WTC11 (cell line): Measurements from ENCODE around the gene BDKRB2. TPM values are rescaled to one million over a fixed set of nuclear protein-coding genes. Genes with fewer than 3 reads are reported as not detected.

Experiments
- ATAC-seq: fragments of 200-7000 bp; cut with Tn5 transposase; 2 replicates; pipeline ENCODE4 v1.10.0; 2021; ENCODE audit warnings: mild to moderate bottlenecking, moderate library complexity
- CTCF ChIA-PET: fragments of 300-600 bp; sonication (Branson Sonifier 250); formaldehyde crosslinking; loops from one replicate; lab custom pipeline; 2021; ENCODE audit warnings: antibody characterized with exemption; lab: Charles Lee
- POLR2A ChIA-PET: fragments of 350-600 bp; sonication (Branson Sonifier 250); formaldehyde crosslinking; loops from one replicate; lab custom pipeline; 2021; ENCODE audit warnings: antibody characterized with exemption; lab: Charles Lee
- DNase-seq: peaks from one replicate; pipeline ENCODE4 v3.0.0; 2021; ENCODE audit warnings: low spot score
- H3K27ac Mint-ChIP-seq: 2 replicates; pipeline ENCODE4 v1.8.0; 2021; ENCODE audit warnings: mixed read lengths
- H3K27me3 Mint-ChIP-seq: 2 replicates; pipeline ENCODE4 v1.8.0; 2021; ENCODE audit warnings: low read depth, mild to moderate bottlenecking, moderate library complexity, mixed read lengths
- H3K36me3 Mint-ChIP-seq: 2 replicates; pipeline ENCODE4 v1.8.0; 2021; ENCODE audit warnings: mixed read lengths
- H3K4me1 Mint-ChIP-seq: 2 replicates; pipeline ENCODE4 v1.8.0; 2022; ENCODE audit warnings: mixed read lengths
- H3K4me3 Mint-ChIP-seq: 2 replicates; pipeline ENCODE4 v1.8.0; 2021; ENCODE audit warnings: mild to moderate bottlenecking, moderate library complexity, mixed read lengths
- H3K9me3 Mint-ChIP-seq: 2 replicates; pipeline ENCODE4 v1.8.0; 2021; ENCODE audit warnings: mixed read lengths
- AR ChIP-seq: fragments of 250-450 bp; sonication (Bioruptor Pico); IDR thresholded peaks from 2 replicates; pipeline ENCODE4 v1.9.0; 2021; ENCODE audit warnings: mild to moderate bottlenecking
- ATF1 ChIP-seq: sonication (generic); formaldehyde crosslinking; IDR thresholded peaks from 2 replicates; pipeline ENCODE4 v1.8.1; 2023; ENCODE audit warnings: mild to moderate bottlenecking, moderate library complexity, missing genetic modification reagents
- E2F4 ChIP-seq: sonication (generic); formaldehyde crosslinking; IDR thresholded peaks from 2 replicates; pipeline ENCODE4 v1.8.1; 2022; ENCODE audit warnings: low read depth, mild to moderate bottlenecking, moderate library complexity, missing genetic modification reagents, borderline replicate concordance
- GRHL2 ChIP-seq: fragments of 250-450 bp; sonication (Bioruptor Pico); IDR thresholded peaks from 2 replicates; pipeline ENCODE4 v1.8.0; 2022; ENCODE audit warnings: mild to moderate bottlenecking, moderate library complexity; ENCODE audit not compliant: insufficient replicate concordance, severe bottlenecking
- HMGXB4 ChIP-seq: sonication (generic); formaldehyde crosslinking; IDR thresholded peaks from 2 replicates; pipeline ENCODE4 v1.8.1; 2023; ENCODE audit warnings: mild to moderate bottlenecking, moderate library complexity, missing genetic modification reagents
- IRF2 ChIP-seq: sonication (generic); formaldehyde crosslinking; IDR thresholded peaks from 2 replicates; pipeline ENCODE4 v1.8.0; 2022; ENCODE audit warnings: low read depth, missing genetic modification reagents, borderline replicate concordance
- NFE2L1 ChIP-seq: sonication (generic); formaldehyde crosslinking; IDR thresholded peaks from 2 replicates; pipeline ENCODE4 v1.8.1; 2023; ENCODE audit warnings: missing genetic modification reagents
- NR3C1 ChIP-seq: sonication (generic); formaldehyde crosslinking; conservative IDR thresholded peaks from 2 replicates; pipeline ENCODE4 v1.8.1; 2023; ENCODE audit warnings: low read depth, mild to moderate bottlenecking, missing genetic modification reagents
- OVOL2 ChIP-seq: fragments of 250-450 bp; sonication (Bioruptor Pico); IDR thresholded peaks from 2 replicates; pipeline ENCODE4 v1.9.0; 2021; ENCODE audit warnings: mild to moderate bottlenecking, borderline replicate concordance
- SMAD3 ChIP-seq: sonication (generic); formaldehyde crosslinking; IDR thresholded peaks from 2 replicates; pipeline ENCODE4 v1.8.0; 2022; ENCODE audit warnings: missing genetic modification reagents, mild to moderate bottlenecking, borderline replicate concordance
- ZNF281 ChIP-seq: sonication (generic); formaldehyde crosslinking; IDR thresholded peaks from 2 replicates; pipeline ENCODE4 v1.8.0; 2023; ENCODE audit warnings: mild to moderate bottlenecking, missing genetic modification reagents
- total RNA-seq: library from RNA; stranded (reverse); gene quantifications from 3 replicates; pipeline ENCODE4 v1.2.3, GENCODE V29; 2021
- TF ChIP-seq, protein P1 (sequence below): sonication (generic); formaldehyde crosslinking; IDR thresholded peaks from 2 replicates; pipeline ENCODE4 v1.8.0; 2022; ENCODE audit warnings: mild to moderate bottlenecking, missing genetic modification reagents
- TF ChIP-seq, protein P2 (sequence below): sonication (generic); formaldehyde crosslinking; IDR thresholded peaks from 2 replicates; pipeline ENCODE4 v1.8.1; 2022; ENCODE audit warnings: missing genetic modification reagents, borderline replicate concordance

Gene BDKRB2
- total RNA-seq, 1 experiment from 2014 or later = 0.17 TPM

- TF ChIP-seq, protein P1, sequence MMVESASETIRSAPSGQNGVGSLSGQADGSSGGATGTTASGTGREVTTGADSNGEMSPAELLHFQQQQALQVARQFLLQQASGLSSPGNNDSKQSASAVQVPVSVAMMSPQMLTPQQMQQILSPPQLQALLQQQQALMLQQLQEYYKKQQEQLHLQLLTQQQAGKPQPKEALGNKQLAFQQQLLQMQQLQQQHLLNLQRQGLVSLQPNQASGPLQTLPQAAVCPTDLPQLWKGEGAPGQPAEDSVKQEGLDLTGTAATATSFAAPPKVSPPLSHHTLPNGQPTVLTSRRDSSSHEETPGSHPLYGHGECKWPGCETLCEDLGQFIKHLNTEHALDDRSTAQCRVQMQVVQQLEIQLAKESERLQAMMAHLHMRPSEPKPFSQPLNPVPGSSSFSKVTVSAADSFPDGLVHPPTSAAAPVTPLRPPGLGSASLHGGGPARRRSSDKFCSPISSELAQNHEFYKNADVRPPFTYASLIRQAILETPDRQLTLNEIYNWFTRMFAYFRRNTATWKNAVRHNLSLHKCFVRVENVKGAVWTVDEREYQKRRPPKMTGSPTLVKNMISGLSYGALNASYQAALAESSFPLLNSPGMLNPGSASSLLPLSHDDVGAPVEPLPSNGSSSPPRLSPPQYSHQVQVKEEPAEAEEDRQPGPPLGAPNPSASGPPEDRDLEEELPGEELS = no peak
- no peak for TF ChIP-seq NFE2L1
- TF ChIP-seq AR (CRISPR knock-in tag) = no peak
These were observed 9.8 kb upstream of the BDKRB2 start (continued) for GRCh38 chr14:96194657-96195431.

- ATAC-seq (no peak), DNase-seq (no peak)
- H3K4me3 Mint-ChIP-seq = no peak overlapping the region
- H3K27ac Mint-ChIP-seq = no peak overlapping the region
- ChIA-PET CTCF (interaction anchor here (0.8 to 0.9 kb wide), 2 partner anchors 95 to 753 kb away, joined by 3 read pairs; no protein-coding TSS in a partner anchor), POLR2A (no interaction called here)
- TF ChIP-seq OVOL2 (CRISPR knock-in tag) = no peak
- TF ChIP-seq E2F4 (CRISPR knock-in tag) = no peak
- no peak for TF ChIP-seq NR3C1
- no peaks in the 10 kb centered on the region for H3K27me3 Mint-ChIP-seq
- H3K4me1 Mint-ChIP-seq = peaks cover 46% of the 10 kb centered on the region
- no peaks in the 10 kb centered on the region for H3K36me3 Mint-ChIP-seq
- H3K9me3 Mint-ChIP-seq = no peaks in the 10 kb centered on the region
These were observed 9.1 kb upstream of the BDKRB2 start for GRCh38 chr14:96195441-96196081.

- no peak for ATAC-seq
- H3K27ac Mint-ChIP-seq = no peak overlapping the region
- ChIA-PET CTCF (no interaction called here), POLR2A (no interaction called here)
- peaks cover 4% of the 10 kb centered on the region for H3K27me3 Mint-ChIP-seq
- H3K4me3 Mint-ChIP-seq = no peak overlapping the region
- H3K36me3 Mint-ChIP-seq = no peaks in the 10 kb centered on the region
- peaks cover 31% of the 10 kb centered on the region for H3K4me1 Mint-ChIP-seq
- no peaks in the 10 kb centered on the region for H3K9me3 Mint-ChIP-seq
- no peak for DNase-seq
- TF ChIP-seq, protein P2, sequence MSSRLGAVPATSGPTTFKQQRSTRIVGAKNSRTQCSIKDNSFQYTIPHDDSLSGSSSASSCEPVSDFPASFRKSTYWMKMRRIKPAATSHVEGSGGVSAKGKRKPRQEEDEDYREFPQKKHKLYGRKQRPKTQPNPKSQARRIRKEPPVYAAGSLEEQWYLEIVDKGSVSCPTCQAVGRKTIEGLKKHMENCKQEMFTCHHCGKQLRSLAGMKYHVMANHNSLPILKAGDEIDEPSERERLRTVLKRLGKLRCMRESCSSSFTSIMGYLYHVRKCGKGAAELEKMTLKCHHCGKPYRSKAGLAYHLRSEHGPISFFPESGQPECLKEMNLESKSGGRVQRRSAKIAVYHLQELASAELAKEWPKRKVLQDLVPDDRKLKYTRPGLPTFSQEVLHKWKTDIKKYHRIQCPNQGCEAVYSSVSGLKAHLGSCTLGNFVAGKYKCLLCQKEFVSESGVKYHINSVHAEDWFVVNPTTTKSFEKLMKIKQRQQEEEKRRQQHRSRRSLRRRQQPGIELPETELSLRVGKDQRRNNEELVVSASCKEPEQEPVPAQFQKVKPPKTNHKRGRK (CRISPR knock-in tag) = no peak
- TF ChIP-seq GRHL2 (CRISPR knock-in tag) (no peak), ATF1 (CRISPR knock-in tag) (no peak), HMGXB4 (CRISPR knock-in tag) (no peak), SMAD3 (CRISPR knock-in tag) (no peak), ZNF281 (no peak), IRF2 (CRISPR knock-in tag) (no peak)
These were observed 7.3 kb upstream of the BDKRB2 start for GRCh38 chr14:96197163-96197852.
